ENCODE measurements around the gene PCSK2.

PCSK2 gene

DNA sequence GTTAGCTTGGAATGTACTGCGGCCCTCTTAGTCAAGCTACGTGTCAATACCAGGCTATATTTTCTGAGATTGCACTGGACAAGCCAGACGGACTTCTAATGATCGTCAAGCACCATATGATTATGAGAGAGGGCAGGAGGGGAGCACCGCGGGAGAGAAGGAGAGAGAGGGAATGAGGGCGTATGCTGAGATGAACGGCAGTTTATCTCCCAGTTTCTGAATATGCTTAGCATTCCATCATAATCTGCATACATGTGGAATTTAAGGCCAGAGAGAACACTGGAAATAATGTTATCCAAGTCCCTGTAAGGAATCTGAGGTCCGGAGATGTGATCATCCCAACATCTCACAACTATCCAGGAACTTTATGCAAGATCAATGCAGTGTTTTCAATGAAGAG, 244.1 kb downstream of the PCSK2 start:
- H3K9me3 ChIP-seq (ENCODE audit: control insufficient read depth, low read length), result no peaks in the 10 kb centered on the region
- H3K4me1 ChIP-seq (ENCODE audit: control insufficient read depth, insufficient read depth, low read length, poor library complexity, severe bottlenecking), result no peaks in the 10 kb centered on the region
- H3K27ac ChIP-seq (ENCODE audit: low read depth, low read length, severe bottlenecking), result no peak overlapping the region
- 93 to 97% methylated on average over 6 to 7 of the region's 9 CpGs for whole genome bisulfite sequencing, 2 experiments (ENCODE audit: insufficient coverage in 2 of 2)
- no peak overlapping the region for H3K4me3 ChIP-seq (ENCODE audit: extremely low read depth, insufficient read depth, low read length, poor library complexity, severe bottlenecking)
- no peaks in the 10 kb centered on the region for H3K36me3 ChIP-seq (ENCODE audit: control insufficient read depth, insufficient read depth, low read length)

DNA sequence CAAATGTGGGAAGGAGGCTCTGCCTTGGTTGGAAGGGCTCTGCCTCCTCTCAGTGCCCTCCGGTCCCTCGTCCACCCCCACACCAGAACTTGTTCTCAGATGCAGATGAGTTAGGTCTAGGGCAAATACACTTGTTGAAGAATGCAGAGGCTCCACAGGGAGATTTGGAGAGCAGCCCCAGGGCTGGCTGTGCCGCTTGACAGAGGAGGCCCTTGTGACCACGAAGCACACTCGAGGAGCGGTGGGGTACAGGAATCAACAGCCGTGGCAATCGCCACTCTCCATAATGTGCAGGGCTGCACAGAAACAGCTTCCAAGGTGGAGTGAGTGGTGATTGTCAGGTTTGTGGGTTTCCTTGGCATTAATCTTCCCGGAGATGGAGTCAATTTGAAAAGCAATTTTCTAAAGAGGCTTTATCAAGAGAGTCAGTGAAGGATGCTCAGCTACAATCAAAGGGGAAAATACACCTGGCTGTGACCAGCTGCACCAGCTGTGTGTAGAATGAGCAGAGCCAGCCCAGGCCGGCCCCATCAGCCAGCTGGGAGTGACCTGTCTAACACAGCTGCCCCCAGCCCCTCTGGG, 244.9 kb downstream of the PCSK2 start:
- H3K36me3 ChIP-seq (ENCODE audit: control insufficient read depth, insufficient read depth, low read length), result no peaks in the 10 kb centered on the region
- H3K9me3 ChIP-seq (ENCODE audit: control insufficient read depth, low read length), result no peaks in the 10 kb centered on the region
- 87 to 94% methylated on average over 8 to 9 of the region's 10 CpGs for whole genome bisulfite sequencing, 2 experiments (ENCODE audit: insufficient coverage in 2 of 2)
- no peak overlapping the region for H3K27ac ChIP-seq (ENCODE audit: low read depth, low read length, severe bottlenecking)
- no peak overlapping the region for H3K4me3 ChIP-seq (ENCODE audit: extremely low read depth, insufficient read depth, low read length, poor library complexity, severe bottlenecking)
- H3K4me1 ChIP-seq (ENCODE audit: control insufficient read depth, insufficient read depth, low read length, poor library complexity, severe bottlenecking), result no peaks in the 10 kb centered on the region

DNA sequence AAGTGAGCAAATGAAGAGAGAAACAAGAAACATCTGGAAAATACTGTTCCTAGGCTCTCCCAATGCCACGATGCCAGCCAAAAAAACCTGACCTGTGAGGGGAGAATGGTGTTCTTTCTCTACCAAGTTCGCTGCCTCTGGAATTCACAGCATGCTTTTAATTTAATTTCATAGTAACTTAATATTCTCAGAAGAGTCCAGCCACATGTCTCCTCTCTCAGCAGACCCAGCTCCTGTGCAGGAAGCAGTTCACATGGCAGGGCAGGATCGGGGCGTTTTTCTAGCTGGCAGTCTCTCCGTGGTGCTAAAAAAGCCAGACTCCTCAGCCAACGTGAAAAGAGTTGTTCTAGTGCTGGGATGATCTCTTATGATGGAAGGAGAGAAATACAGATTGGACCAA, 246.8 kb downstream of the PCSK2 start:
- Histone ChIP-seq H3K4me3 (ENCODE audit: extremely low read depth, insufficient read depth, low read length, poor library complexity, severe bottlenecking) (no peak overlapping the region), H3K9me3 (ENCODE audit: control insufficient read depth, low read length) (no peaks in the 10 kb centered on the region), H3K27ac (ENCODE audit: low read depth, low read length, severe bottlenecking) (no peak overlapping the region), H3K4me1 (ENCODE audit: control insufficient read depth, insufficient read depth, low read length, poor library complexity, severe bottlenecking) (no peaks in the 10 kb centered on the region), H3K36me3 (ENCODE audit: control insufficient read depth, insufficient read depth, low read length) (no peaks in the 10 kb centered on the region)
- WGBS, 2 experiments (ENCODE audit: insufficient coverage in 2 of 2), result 100% methylated on average over 1 to 4 of the region's 6 CpGs

DNA sequence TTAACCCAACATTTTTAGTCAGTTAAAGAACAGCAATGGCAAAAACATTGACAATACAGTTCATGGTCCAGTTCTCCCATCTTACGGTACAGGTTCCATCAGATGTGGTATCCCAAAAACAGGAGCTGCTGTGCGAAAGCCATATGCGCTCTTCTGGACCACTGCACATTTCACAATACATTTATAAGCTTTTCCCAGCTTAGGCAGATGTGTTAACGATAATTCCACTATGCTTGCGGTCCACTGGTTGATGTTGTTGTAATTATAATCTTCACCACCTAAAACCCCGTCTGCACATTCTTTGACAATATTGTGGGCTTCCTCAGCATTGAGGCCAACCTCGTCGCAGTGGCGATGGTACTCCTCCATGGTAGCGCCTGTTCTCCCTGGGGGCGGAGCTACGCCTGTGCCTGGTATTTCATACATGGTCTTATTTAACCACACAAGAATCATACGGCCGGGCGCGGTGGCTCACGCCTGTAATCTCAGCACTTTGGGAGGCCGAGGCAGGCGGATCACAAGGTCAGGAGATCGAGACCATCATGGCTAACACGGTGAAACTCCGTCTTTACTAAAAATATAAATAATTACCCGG, 252.3 kb downstream of the PCSK2 start:
- Histone ChIP-seq H3K9me3 (ENCODE audit: control insufficient read depth, low read length) (no peaks in the 10 kb centered on the region), H3K4me1 (ENCODE audit: control insufficient read depth, insufficient read depth, low read length, poor library complexity, severe bottlenecking) (no peaks in the 10 kb centered on the region), H3K36me3 (ENCODE audit: control insufficient read depth, insufficient read depth, low read length) (no peaks in the 10 kb centered on the region), H3K4me3 (ENCODE audit: extremely low read depth, insufficient read depth, low read length, poor library complexity, severe bottlenecking) (no peak overlapping the region), H3K27ac (ENCODE audit: low read depth, low read length, severe bottlenecking) (no peak overlapping the region)
- 88 to 99% methylated on average over 11 to 18 of the region's 23 CpGs for WGBS, 2 experiments (ENCODE audit: insufficient coverage in 2 of 2)

DNA sequence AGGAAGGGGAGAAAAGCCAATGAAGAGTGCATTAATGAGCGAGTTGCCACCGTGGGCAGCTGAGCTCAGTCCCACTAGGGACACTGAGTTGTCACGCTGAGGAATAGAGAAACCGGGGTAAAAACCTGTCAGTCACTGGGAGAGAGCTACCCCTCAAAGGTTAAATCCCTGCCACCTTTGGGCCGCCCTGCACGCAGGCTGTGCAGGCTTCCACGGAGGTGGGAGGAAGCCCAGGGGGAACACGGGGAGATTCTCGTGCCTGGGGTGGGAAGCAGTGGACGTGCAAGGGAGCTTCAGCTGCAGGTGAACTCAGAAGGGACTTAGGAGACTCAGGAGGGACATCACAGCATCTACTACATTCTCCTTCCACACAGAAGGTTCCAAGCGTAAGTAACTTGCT, 253.9 kb downstream of the PCSK2 start:
- Histone ChIP-seq H3K4me1 (ENCODE audit: control insufficient read depth, insufficient read depth, low read length, poor library complexity, severe bottlenecking) (no peaks in the 10 kb centered on the region), H3K36me3 (ENCODE audit: control insufficient read depth, insufficient read depth, low read length) (no peaks in the 10 kb centered on the region), H3K4me3 (ENCODE audit: extremely low read depth, insufficient read depth, low read length, poor library complexity, severe bottlenecking) (no peak overlapping the region), H3K9me3 (ENCODE audit: control insufficient read depth, low read length) (no peaks in the 10 kb centered on the region), H3K27ac (ENCODE audit: low read depth, low read length, severe bottlenecking) (no peak overlapping the region)
- WGBS, 2 experiments (ENCODE audit: insufficient coverage in 2 of 2), result 89 to 96% methylated on average over 8 to 11 of the region's 11 CpGs

DNA sequence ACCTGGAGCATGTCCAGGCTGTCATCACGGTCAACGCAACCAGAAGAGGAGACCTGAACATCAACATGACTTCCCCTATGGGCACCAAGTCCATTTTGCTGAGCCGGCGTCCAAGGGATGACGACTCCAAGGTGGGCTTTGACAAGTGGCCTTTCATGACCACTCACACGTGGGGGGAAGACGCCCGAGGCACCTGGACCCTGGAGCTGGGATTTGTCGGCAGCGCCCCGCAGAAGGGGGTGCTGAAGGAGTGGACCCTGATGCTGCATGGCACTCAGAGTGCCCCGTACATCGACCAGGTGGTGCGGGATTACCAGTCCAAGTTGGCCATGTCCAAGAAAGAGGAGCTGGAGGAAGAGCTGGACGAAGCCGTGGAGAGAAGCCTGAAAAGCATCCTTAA, 254.8 kb downstream of the PCSK2 start:
- Histone ChIP-seq H3K36me3 (ENCODE audit: control insufficient read depth, insufficient read depth, low read length) (no peaks in the 10 kb centered on the region), H3K9me3 (ENCODE audit: control insufficient read depth, low read length) (no peaks in the 10 kb centered on the region), H3K4me1 (ENCODE audit: control insufficient read depth, insufficient read depth, low read length, poor library complexity, severe bottlenecking) (no peaks in the 10 kb centered on the region), H3K4me3 (ENCODE audit: extremely low read depth, insufficient read depth, low read length, poor library complexity, severe bottlenecking) (no peak overlapping the region), H3K27ac (ENCODE audit: low read depth, low read length, severe bottlenecking) (no peak overlapping the region)
- 96 to 97% methylated on average over 14 to 15 of the region's 16 CpGs for WGBS, 2 experiments (ENCODE audit: insufficient coverage in 2 of 2)

DNA sequence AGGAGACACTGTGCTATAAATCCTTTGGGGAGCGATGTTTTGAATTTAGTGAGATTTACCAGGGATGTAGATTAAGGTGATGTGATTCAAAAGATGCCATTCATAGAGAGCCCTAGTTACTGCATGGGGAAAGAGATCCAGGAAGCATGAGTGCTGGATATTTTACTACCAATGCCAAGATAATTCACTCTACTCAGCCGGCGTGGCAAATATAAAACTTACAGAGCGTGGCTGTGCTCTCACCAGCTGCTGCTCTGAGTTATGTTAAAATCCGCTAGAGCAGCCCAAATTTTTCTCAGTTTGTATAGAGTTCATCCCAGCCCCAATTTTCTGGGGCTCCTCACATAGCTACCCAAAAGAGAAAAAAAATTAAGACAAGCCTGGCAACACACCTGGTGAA, 255.7 kb downstream of the PCSK2 start:
- no peak overlapping the region for H3K4me3 ChIP-seq (ENCODE audit: extremely low read depth, insufficient read depth, low read length, poor library complexity, severe bottlenecking)
- H3K36me3 ChIP-seq (ENCODE audit: control insufficient read depth, insufficient read depth, low read length), result no peaks in the 10 kb centered on the region
- no peaks in the 10 kb centered on the region for H3K4me1 ChIP-seq (ENCODE audit: control insufficient read depth, insufficient read depth, low read length, poor library complexity, severe bottlenecking)
- no peak overlapping the region for H3K27ac ChIP-seq (ENCODE audit: low read depth, low read length, severe bottlenecking)
- H3K9me3 ChIP-seq (ENCODE audit: control insufficient read depth, low read length), result no peaks in the 10 kb centered on the region
- 98 to 100% methylated on average over 5 of the region's 5 CpGs for WGBS, 2 experiments (ENCODE audit: insufficient coverage in 2 of 2)

DNA sequence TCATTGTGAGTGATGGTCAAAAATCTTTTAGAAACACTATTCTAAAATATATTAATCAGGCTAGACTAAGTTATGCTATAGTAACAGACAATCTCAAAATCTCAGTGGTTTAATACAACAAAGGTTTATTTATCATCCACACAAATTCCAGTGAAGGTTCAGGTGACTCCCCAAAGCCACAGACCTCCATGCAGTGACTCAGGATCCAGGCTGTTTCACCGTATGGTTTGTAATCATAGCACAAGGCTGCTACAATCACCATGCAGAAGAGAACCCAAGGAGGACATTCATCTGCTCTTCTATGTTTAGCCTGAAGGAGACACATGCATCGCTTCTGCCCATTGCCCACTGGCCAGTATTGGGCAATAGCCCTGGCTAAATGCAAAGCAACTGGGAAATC, 258.2 kb downstream of the PCSK2 start:
- 89 to 100% methylated on average over 2 of the region's 2 CpGs for WGBS, 2 experiments (ENCODE audit: insufficient coverage in 2 of 2)
- H3K36me3 ChIP-seq (ENCODE audit: control insufficient read depth, insufficient read depth, low read length), result no peaks in the 10 kb centered on the region
- no peaks in the 10 kb centered on the region for H3K4me1 ChIP-seq (ENCODE audit: control insufficient read depth, insufficient read depth, low read length, poor library complexity, severe bottlenecking)
- no peak overlapping the region for H3K4me3 ChIP-seq (ENCODE audit: extremely low read depth, insufficient read depth, low read length, poor library complexity, severe bottlenecking)
- H3K9me3 ChIP-seq (ENCODE audit: control insufficient read depth, low read length), result no peaks in the 10 kb centered on the region
- H3K27ac ChIP-seq (ENCODE audit: low read depth, low read length, severe bottlenecking), result no peak overlapping the region

DNA sequence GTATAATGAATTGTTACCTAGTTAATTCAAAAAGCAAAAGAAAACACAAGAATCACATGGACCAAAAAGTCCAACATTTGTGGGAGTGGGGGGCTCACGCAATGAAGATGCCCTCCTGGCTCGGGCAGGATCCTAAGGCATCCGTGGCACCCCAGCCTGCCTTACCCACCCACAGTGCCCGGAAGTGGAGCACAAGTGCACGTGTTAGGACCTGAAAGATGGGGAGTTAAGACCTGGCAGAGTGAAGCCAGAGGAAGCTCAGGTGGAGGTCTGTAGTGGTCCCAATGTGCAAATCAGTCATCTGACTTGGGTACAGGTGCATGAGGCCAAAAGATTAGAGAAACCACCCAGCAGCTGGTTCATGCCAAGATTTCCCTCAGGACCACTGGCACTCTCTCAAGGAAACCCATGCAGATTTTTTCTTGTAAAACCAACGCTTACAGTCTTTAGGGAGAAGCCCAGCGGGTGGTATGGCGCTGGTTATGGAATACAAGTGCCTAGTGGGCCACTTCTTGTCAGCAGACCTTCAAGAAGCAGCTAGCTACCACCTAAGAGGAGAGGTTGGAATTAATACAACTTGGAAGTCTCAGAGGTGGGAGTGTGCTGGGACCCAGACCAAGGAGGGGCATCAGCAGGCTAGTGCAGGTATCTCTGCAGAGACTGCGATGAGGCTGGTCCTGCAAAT, 262.2 kb downstream of the PCSK2 start:
- WGBS, 2 experiments (ENCODE audit: insufficient coverage in 2 of 2), result 92 to 95% methylated on average over 7 to 8 of the region's 9 CpGs

DNA sequence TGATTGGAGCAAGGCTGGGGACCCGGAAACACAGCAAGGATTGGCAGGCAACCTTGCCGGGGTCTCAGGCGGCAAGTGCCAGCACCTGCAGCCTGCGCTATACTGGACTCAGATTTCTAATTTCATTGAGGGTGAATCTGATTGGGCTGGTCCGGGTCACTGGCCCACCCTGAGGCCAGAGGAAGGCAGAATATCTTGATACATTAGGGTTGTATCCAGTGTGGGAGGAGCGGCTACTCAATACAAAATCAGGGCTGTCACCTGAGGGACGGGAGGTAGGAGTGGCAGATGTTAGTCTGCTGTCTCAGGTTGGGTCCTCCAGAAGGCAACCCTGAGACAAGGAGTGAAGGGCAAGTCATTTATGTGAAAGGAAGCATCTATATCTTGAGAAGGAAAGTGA, 263.7 kb downstream of the PCSK2 start:
- H3K36me3 ChIP-seq (ENCODE audit: control insufficient read depth, insufficient read depth, low read length), result no peaks in the 10 kb centered on the region
- H3K4me3 ChIP-seq (ENCODE audit: extremely low read depth, insufficient read depth, low read length, poor library complexity, severe bottlenecking), result no peak overlapping the region
- 83 to 95% methylated on average over 3 to 7 of the region's 7 CpGs for WGBS, 2 experiments (ENCODE audit: insufficient coverage in 2 of 2)
- no peaks in the 10 kb centered on the region for H3K9me3 ChIP-seq (ENCODE audit: control insufficient read depth, low read length)
- H3K4me1 ChIP-seq (ENCODE audit: control insufficient read depth, insufficient read depth, low read length, poor library complexity, severe bottlenecking), result no peaks in the 10 kb centered on the region
- H3K27ac ChIP-seq (ENCODE audit: low read depth, low read length, severe bottlenecking), result no peak overlapping the region

More for the DNA sequence above, 262.2 kb downstream of the PCSK2 start:
- H3K27ac ChIP-seq (ENCODE audit: low read depth, low read length, severe bottlenecking), result no peak overlapping the region
- H3K9me3 ChIP-seq (ENCODE audit: control insufficient read depth, low read length), result no peaks in the 10 kb centered on the region
- no peaks in the 10 kb centered on the region for H3K36me3 ChIP-seq (ENCODE audit: control insufficient read depth, insufficient read depth, low read length)
- H3K4me3 ChIP-seq (ENCODE audit: extremely low read depth, insufficient read depth, low read length, poor library complexity, severe bottlenecking), result no peak overlapping the region
- H3K4me1 ChIP-seq (ENCODE audit: control insufficient read depth, insufficient read depth, low read length, poor library complexity, severe bottlenecking), result no peaks in the 10 kb centered on the region

DNA sequence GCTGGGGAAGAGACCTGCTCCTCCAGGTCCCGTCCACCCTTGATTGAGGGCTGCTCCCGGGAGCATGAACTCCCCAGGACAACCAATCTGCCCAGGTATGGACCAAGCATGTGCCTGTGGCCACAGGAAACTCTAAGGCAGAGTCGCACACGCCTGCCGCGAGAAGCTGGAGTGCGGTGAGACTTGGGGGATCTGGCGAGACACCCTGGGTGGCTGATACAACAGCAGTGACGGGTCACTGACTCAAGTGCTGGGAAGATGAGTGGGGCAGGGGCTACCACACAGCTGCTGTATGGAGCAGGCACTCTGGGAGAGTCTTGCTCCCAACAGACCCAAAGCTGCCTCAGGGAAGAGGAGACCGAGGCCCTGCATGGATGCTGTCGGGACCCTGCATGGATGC, 264.2 kb downstream of the PCSK2 start:
- WGBS, 2 experiments (ENCODE audit: insufficient coverage in 2 of 2), result 83 to 85% methylated on average over 10 to 11 of the region's 11 CpGs

More for the DNA sequence above, 264.2 kb downstream of the PCSK2 start:
- no peak overlapping the region for H3K4me3 ChIP-seq (ENCODE audit: extremely low read depth, insufficient read depth, low read length, poor library complexity, severe bottlenecking)
- no peaks in the 10 kb centered on the region for H3K4me1 ChIP-seq (ENCODE audit: control insufficient read depth, insufficient read depth, low read length, poor library complexity, severe bottlenecking)
- no peak overlapping the region for H3K27ac ChIP-seq (ENCODE audit: low read depth, low read length, severe bottlenecking)
- H3K9me3 ChIP-seq (ENCODE audit: control insufficient read depth, low read length), result no peaks in the 10 kb centered on the region
- no peaks in the 10 kb centered on the region for H3K36me3 ChIP-seq (ENCODE audit: control insufficient read depth, insufficient read depth, low read length)
